Effector memory CD8-positive, alpha-beta T cell (primary cell): ENCODE measurements around the gene LDLRAD2.

Source experiments
- ATAC-seq: fragments of 150-1000 bp; cut with Tn5 transposase; replicated peaks from 2 replicates; pipeline ENCODE4 v1.10.0; 2021; ENCODE audit warnings: mild to moderate bottlenecking, moderate library complexity
- DNase-seq, 3 experiments: peaks; one replicate each; pipeline ENCODE4 v3.0.0; 2021
- H3K27ac Mint-ChIP-seq, 2 donors: one replicate each; pipeline ENCODE4 v1.8.0; 2022; ENCODE audit warnings: mild to moderate bottlenecking in 2 of 2, mixed read lengths in 2 of 2, moderate library complexity in 2 of 2
- H3K27me3 Mint-ChIP-seq, 2 donors: one replicate each; pipeline ENCODE4 v1.8.0; 2022; ENCODE audit warnings: mixed read lengths in 2 of 2
- H3K36me3 Mint-ChIP-seq: one replicate; pipeline ENCODE4 v1.8.0; 2022; ENCODE audit warnings: mild to moderate bottlenecking, moderate library complexity, mixed read lengths; ENCODE audit not compliant: insufficient read depth
- H3K4me1 Mint-ChIP-seq, 2 donors: one replicate each; pipeline ENCODE4 v1.8.0; 2022; ENCODE audit warnings: low read depth in 2 of 2, mixed read lengths in 2 of 2
- H3K4me3 Mint-ChIP-seq, 2 donors: one replicate each; pipeline ENCODE4 v1.8.0; 2022; ENCODE audit warnings: mild to moderate bottlenecking in 2 of 2, mixed read lengths in 2 of 2, moderate library complexity in 2 of 2
- H3K9me3 Mint-ChIP-seq, 2 donors: one replicate each; pipeline ENCODE4 v1.8.0; 2022; ENCODE audit warnings: mixed read lengths in 2 of 2

The LDLRAD2 gene

GRCh38 chr1:21857142-21857839, 45.2 kb downstream of the LDLRAD2 start:
- Mint-ChIP-seq H3K27ac (peak overlapping the region; percentile 27 to 30), H3K36me3 (no peaks in the 10 kb centered on the region), H3K4me3 (no peak overlapping the region), H3K4me1 (peaks cover 11% of the 10 kb centered on the region in 2 donors), H3K9me3 (no peaks in the 10 kb centered on the region), H3K27me3 (peaks cover 1 to 11% of the 10 kb centered on the region in 2 donors)
- DNase-seq (no peak), ATAC-seq (no peak)

- no peak for ATAC-seq
- peaks cover 0 to 8% of the 10 kb centered on the region in 2 donors for H3K27me3 Mint-ChIP-seq
These were observed 46.0 kb downstream of the LDLRAD2 start for GRCh38 chr1:21857840-21858670.

GRCh38 chr1:21859669-21860179, 47.7 kb downstream of the LDLRAD2 start:
- no peak overlapping the region for H3K27ac Mint-ChIP-seq
- no peak for DNase-seq

More at GRCh38 chr1:21857840-21858670, 46.0 kb downstream of the LDLRAD2 start:
- no peak for DNase-seq
- H3K36me3 Mint-ChIP-seq = no peaks in the 10 kb centered on the region
- peak overlapping the region; percentile 27 to 30 for H3K27ac Mint-ChIP-seq
- no peak overlapping the region for H3K4me3 Mint-ChIP-seq
- peaks cover 10 to 11% of the 10 kb centered on the region in 2 donors for H3K4me1 Mint-ChIP-seq
- no peaks in the 10 kb centered on the region for H3K9me3 Mint-ChIP-seq

GRCh38 chr1:21860971-21861370, 48.9 kb downstream of the LDLRAD2 start:
- no peaks in the 10 kb centered on the region for H3K9me3 Mint-ChIP-seq
- no peaks in the 10 kb centered on the region for H3K36me3 Mint-ChIP-seq
- H3K27me3 Mint-ChIP-seq = peaks cover 0 to 8% of the 10 kb centered on the region in 2 donors
- H3K27ac Mint-ChIP-seq = no peak overlapping the region
- H3K4me1 Mint-ChIP-seq = peaks cover 9 to 11% of the 10 kb centered on the region in 2 donors
- ATAC-seq = no peak
- no peak for DNase-seq
- no peak overlapping the region for H3K4me3 Mint-ChIP-seq

More at GRCh38 chr1:21859669-21860179, 47.7 kb downstream of the LDLRAD2 start:
- Mint-ChIP-seq H3K4me3 (no peak overlapping the region), H3K4me1 (peaks cover 9 to 11% of the 10 kb centered on the region in 2 donors), H3K27me3 (peaks cover 0 to 8% of the 10 kb centered on the region in 2 donors), H3K36me3 (no peaks in the 10 kb centered on the region), H3K9me3 (no peaks in the 10 kb centered on the region)
- ATAC-seq = no peak

- no peak overlapping the region for H3K27ac Mint-ChIP-seq
- no peaks in the 10 kb centered on the region for H3K36me3 Mint-ChIP-seq
- ATAC-seq (no peak), DNase-seq (no peak)
- peaks cover 0 to 8% of the 10 kb centered on the region in 2 donors for H3K27me3 Mint-ChIP-seq
- no peaks in the 10 kb centered on the region for H3K9me3 Mint-ChIP-seq
- H3K4me3 Mint-ChIP-seq = no peak overlapping the region
- H3K4me1 Mint-ChIP-seq = peaks cover 9 to 11% of the 10 kb centered on the region in 2 donors
These were observed 49.8 kb downstream of the LDLRAD2 start for GRCh38 chr1:21861602-21862429.

- DNase-seq (no peak), ATAC-seq (no peak)
- Mint-ChIP-seq H3K36me3 (no peaks in the 10 kb centered on the region), H3K9me3 (no peaks in the 10 kb centered on the region), H3K27me3 (peaks cover under 1 to 2% of the 10 kb centered on the region in 2 donors), H3K4me1 (no peaks in the 10 kb centered on the region), H3K4me3 (no peak overlapping the region), H3K27ac (no peak overlapping the region)
These were observed 51.9 kb downstream of the LDLRAD2 start for GRCh38 chr1:21863981-21864380.

- Mint-ChIP-seq H3K4me1 (no peaks in the 10 kb centered on the region), H3K36me3 (peaks cover 2% of the 10 kb centered on the region), H3K27me3 (peaks cover 6 to 9% of the 10 kb centered on the region in 2 donors), H3K27ac (no peak overlapping the region), H3K9me3 (no peaks in the 10 kb centered on the region), H3K4me3 (no peak overlapping the region)
- ATAC-seq (no peak), DNase-seq (no peak)
These were observed 52.7 kb downstream of the LDLRAD2 start for GRCh38 chr1:21864730-21865129.

GRCh38 chr1:21865609-21865942, 53.5 kb downstream of the LDLRAD2 start:
- no peak for ATAC-seq
- Mint-ChIP-seq H3K27ac (no peak overlapping the region), H3K4me3 (no peak overlapping the region), H3K9me3 (no peaks in the 10 kb centered on the region), H3K27me3 (peaks cover 6 to 15% of the 10 kb centered on the region in 2 donors), H3K36me3 (peaks cover 3% of the 10 kb centered on the region), H3K4me1 (no peaks in the 10 kb centered on the region)
- no peak for DNase-seq

- Mint-ChIP-seq H3K4me1 (no peaks in the 10 kb centered on the region), H3K9me3 (no peaks in the 10 kb centered on the region), H3K27ac (no peak overlapping the region), H3K4me3 (no peak overlapping the region), H3K27me3 (peaks cover 6 to 19% of the 10 kb centered on the region in 2 donors), H3K36me3 (peaks cover 3% of the 10 kb centered on the region)
- ATAC-seq (peak; percentile 27), DNase-seq (no peak)
These were observed 54.1 kb downstream of the LDLRAD2 start for GRCh38 chr1:21865943-21866706.

- no peak for DNase-seq
- ATAC-seq = no peak
- H3K9me3 Mint-ChIP-seq = no peaks in the 10 kb centered on the region
- no peak overlapping the region for H3K4me3 Mint-ChIP-seq
- H3K27ac Mint-ChIP-seq = no peak overlapping the region
- peaks cover 3% of the 10 kb centered on the region for H3K36me3 Mint-ChIP-seq
- peaks cover 8 to 19% of the 10 kb centered on the region in 2 donors for H3K27me3 Mint-ChIP-seq
- H3K4me1 Mint-ChIP-seq = no peaks in the 10 kb centered on the region
These were observed 54.6 kb downstream of the LDLRAD2 start for GRCh38 chr1:21866707-21867043.

GRCh38 chr1:21867451-21867996, 55.5 kb downstream of the LDLRAD2 start:
- Mint-ChIP-seq H3K4me1 (no peaks in the 10 kb centered on the region), H3K27ac (no peak overlapping the region), H3K4me3 (no peak overlapping the region), H3K36me3 (peaks cover 3% of the 10 kb centered on the region), H3K9me3 (no peaks in the 10 kb centered on the region), H3K27me3 (peaks cover 15 to 28% of the 10 kb centered on the region in 2 donors)
- ATAC-seq (no peak), DNase-seq (no peak)

- Mint-ChIP-seq H3K9me3 (no peaks in the 10 kb centered on the region), H3K36me3 (peaks cover 3% of the 10 kb centered on the region), H3K27me3 (peaks cover 15 to 36% of the 10 kb centered on the region in 2 donors), H3K4me3 (no peak overlapping the region), H3K4me1 (no peaks in the 10 kb centered on the region), H3K27ac (no peak overlapping the region)
- DNase-seq (no peak), ATAC-seq (no peak)
These were observed 56.4 kb downstream of the LDLRAD2 start for GRCh38 chr1:21868482-21868881.
